Tongue (tissue), 2 donors: ENCODE data around the gene TSPAN11. TPM values are rescaled to one million over a fixed set of nuclear protein-coding genes. Genes with fewer than 3 reads are reported as not detected.

Experiments used
- DNase-seq: peaks from one replicate; pipeline ENCODE4 v3.0.0-alpha.2; 2015
- total RNA-seq: library from RNA; depleted of rRNA; stranded (reverse); fragments of >200 nt; gene quantifications from one replicate; pipeline ENCODE4 v1.2.3, GENCODE V29; 2014

TSPAN11 gene
- total RNA-seq, 1 donor from 2014 or later: 27.1 TPM

DNA sequence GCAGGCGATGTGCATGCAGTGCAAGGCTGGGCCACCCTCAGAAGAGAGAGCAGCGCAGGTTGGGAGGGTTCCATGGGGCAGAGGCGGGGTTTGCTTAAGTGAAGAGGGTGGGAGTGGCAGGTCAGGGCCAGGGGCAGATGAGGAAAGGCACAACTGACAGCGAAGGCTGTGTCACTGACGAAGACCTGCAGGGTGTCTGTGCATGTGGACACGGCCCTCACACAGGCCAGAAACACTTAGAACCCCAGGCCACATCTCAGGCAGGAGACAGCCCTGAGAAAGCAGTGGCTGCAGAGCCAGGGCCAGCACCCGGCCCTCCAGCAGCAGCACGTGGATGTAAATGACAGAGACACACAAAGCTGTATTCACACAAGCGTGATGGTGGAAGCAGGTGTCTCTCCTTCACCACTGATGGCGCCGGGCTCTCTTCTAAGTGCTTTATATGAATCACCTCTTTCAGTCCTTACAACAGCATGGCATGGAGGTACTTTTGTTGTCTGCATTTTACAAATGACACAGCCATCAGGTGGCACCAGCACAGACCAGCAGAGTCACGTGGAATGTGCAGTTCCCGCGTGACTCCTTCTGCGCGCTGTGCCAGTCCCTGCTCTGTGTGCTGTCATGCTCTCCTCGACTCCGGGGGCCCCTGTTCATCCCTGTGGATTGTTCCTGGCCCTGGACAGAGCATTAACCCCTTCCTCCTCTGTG is 54.6 kb downstream of the TSPAN11 start:
- no peak for DNase-seq

- DNase-seq: no peak
Observed at GRCh38 chr12:30982413-30982812, 55.9 kb downstream of the TSPAN11 start.

GRCh38 chr12:30985814-30986452 is 59.4 kb downstream of the TSPAN11 start:
- DNase-seq: peak; percentile 72

- no peak for DNase-seq
Observed at GRCh38 chr12:30988086-30988485, 61.5 kb downstream of the TSPAN11 start.

DNA sequence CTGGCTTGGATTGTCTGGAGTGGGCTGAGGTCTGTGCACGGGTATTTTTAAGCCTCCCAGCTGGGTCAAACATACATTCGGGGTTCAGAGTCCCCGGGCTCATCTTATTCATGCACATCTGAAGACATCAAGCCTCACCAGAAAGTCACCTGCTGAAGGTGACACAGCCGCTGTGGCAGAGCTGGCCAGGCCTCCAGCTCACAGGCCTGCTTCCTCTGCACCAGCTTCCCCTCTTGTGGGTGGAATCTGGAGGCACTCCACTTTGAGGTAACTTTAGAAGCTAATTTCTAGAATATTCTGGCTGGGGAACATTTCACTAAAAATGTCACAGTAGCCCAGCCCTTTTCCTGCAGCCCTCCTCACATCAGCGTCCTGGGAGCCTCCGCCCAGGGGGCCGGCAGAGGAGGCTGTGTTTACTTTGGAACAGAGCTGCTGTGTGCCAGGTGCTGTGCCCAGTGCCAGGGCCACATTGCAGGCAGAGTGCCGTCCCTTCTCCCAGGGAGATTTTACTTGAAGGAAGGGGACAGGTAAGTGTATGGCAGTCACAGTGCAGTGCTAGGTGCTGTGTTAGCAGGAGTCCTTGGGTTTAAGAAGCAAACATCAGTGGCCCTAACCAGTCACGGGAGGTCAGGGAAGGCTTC is 62.2 kb downstream of the TSPAN11 start:
- DNase-seq: no peak

DNA sequence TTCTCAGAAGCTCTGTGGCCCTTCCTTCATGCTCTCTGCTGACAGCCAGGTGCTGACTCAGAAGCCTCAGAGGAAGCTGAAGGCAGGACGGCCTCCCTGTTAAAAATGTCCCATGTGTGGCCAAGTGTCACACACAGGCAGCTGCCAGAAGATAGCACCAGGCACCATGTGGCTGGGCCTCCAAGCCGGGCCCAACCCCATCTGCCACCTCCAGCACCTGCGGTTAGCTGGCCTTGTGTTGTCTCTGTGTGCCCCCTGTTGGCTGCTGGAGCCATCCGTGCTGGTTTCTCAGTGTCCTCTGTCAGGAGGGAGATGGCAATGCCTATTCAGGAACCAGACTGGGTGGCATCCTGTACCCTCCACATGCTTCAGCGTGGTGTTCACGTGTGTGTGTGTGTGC is 63.2 kb downstream of the TSPAN11 start:
- DNase-seq: peak; percentile 75

DNA sequence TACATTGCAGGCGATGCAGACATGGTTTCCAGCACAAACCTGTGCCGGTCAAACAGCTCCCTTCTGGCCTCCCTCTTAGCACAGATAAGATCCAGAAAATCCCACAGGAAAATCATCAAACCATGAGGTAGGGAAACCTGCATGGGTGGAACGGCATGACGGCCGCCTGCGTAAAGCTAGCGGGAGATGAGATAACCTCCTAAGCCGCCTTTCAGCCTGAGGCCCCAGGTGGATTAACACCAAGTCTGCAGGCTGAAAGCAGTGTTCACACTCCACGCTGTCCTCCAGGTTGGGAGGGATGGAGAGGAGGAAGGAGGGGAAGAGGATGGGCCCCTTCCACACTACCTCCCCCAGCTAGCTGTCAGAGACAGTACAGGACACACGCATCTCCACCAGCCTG is 63.8 kb downstream of the TSPAN11 start:
- DNase-seq: no peak

DNA sequence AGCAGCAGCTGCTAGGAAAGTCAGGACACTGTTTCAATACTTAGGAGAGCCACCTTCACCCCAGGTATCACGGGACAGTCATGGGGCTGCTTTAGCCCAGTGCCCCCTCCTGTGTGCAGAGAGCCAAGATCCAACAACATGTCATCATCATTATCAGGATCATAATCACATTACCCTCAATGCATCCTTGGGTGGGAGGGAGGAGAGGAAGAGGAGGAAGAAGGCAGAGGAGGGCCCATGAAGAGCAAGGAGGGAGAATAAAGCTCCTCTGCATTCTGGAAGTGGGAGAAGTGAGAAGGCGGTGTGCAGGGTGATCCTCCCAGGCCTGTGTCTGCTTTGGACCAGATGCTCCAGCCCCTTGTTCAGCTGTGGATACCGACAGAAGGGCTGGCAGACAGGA is 64.2 kb downstream of the TSPAN11 start:
- no peak for DNase-seq

DNA sequence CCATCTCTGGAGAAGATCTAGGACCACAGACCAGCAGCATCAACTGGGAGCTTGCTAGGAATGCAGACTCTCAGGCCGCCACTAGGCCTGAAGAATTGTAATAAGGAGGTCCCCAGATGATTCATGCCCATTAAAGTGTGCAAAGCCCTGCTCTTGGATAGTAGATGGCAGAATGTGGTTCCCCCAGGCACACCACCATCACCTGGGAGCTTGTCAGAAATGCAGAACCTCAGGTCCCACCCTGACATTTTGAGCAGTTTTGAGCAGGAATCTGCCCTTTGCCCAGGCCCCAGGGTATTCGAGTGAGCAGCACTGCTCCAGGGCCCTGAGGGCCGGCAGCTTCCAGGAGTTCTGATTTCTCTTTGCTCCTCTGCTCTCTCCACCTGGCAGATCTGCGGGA is 64.9 kb downstream of the TSPAN11 start:
- DNase-seq: no peak

- DNase-seq: no peak
Observed at GRCh38 chr12:30992381-30992780, 65.8 kb downstream of the TSPAN11 start.

- DNase-seq: no peak
Observed at GRCh38 chr12:30993766-30994165, 67.2 kb downstream of the TSPAN11 start.

GRCh38 chr12:30994274-30994673 is 67.7 kb downstream of the TSPAN11 start:
- DNase-seq: no peak

DNA sequence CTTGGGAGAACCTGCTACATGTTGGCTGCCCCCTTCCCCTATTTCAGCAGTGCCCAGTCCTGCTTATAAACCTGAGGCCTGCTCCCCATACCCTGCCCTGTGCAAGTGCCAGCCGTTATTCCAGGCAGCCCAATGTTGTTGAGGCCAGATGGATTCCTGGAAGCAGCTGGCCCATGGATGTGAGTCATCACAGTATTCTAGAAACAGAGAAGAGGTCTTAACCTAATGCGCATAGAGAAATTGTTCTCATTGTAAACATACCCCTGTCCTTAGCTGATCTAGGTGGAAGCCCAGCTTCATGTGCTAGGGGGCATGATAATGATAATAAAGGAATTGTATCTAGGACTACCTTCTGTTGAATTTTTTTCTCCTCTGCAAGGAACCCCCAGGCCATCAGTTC is 69.7 kb downstream of the TSPAN11 start:
- peak; percentile 76 for DNase-seq

GRCh38 chr12:30996752-30997151 is 70.2 kb downstream of the TSPAN11 start:
- no peak for DNase-seq

GRCh38 chr12:30997685-30998440 is 71.3 kb downstream of the TSPAN11 start:
- DNase-seq: no peak

GRCh38 chr12:30999011-30999410 is 72.5 kb downstream of the TSPAN11 start:
- no peak for DNase-seq

DNA sequence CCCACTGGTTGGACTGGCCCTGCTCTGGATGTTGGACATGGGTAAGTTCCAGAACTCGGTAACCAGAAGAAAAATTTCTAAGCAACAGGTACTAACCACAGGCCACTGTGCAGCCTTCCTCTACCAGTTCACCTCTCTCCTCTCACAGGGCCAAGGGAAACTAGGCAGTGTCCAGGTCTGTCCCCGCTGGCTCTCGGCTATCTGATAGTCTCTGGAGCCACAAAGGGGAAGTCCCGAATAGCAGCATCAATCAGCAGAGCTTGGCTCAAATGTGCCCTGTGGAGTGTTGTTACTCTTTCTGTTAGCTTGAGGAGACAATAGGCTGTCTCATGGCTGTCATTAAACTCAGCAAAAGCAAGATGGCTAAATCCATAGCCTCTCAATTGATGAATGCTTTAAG is 73.2 kb downstream of the TSPAN11 start:
- no peak for DNase-seq

DNA sequence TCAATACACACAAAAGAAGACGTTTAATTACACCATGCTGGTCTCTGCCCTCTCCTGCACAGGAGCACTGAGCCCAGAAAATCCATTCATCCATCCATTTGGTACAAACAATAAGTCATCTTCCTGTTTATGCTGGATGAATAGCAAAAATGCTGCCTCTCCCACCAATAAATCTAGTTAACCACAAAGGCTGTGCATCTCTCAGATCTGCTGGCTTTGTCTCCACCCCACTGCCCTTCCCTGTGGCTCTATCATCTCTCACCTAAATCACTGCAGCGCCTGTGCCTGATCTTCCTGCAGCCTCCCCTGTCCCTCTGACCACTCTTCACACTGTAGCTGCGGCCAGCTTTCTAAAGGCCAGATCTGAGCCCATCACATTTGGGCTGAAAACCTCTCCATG is 74.2 kb downstream of the TSPAN11 start:
- no peak for DNase-seq

DNA sequence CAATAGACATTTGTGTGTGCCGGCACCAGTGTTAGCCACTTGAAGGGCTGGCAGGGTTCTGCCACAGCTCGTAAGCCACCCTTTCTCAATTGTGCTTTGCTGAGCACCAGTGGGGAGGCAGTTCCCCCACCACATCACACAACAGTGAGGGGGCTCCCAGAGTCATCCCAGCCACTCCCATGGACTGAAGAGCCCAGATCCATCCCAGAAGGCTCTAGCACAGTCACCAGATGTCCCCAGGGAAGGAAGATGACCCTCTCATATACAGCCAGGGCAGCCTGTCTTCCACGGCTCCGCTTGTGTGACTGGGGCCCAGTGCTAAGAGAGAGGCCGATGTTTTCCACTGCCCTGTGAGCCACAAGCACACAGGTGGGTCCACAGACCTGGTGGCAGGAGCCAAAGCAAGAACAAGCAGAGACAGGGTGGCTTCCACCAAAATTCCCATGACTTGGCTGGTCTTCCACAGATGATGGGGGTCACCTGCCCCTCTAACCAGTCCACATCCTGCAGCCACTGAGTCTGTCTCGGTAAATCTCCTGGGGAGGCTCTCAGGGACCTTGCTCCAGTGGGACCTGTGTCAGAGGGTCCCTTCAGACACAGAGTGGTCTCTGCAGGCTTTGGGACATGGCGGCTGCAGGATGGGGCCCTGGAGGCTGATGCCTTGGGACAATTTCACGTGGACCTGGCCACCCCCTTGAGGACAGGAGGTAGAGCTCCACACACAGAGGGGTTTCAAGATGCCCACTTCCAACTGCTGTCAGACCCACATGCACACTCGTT is 75.2 kb downstream of the TSPAN11 start:
- DNase-seq: no peak

GRCh38 chr12:31002361-31002725 is 75.8 kb downstream of the TSPAN11 start:
- no peak for DNase-seq

GRCh38 chr12:31002999-31003398 is 76.5 kb downstream of the TSPAN11 start:
- no peak for DNase-seq
